AG04450 (cell line): ENCODE data around the gene PRAMEF13. TPM values are rescaled to one million over a fixed set of nuclear protein-coding genes. Genes with fewer than 3 reads are reported as not detected.
"Not testable (repeated sequence)": the region's sequence is repeated elsewhere in the genome, so short reads cannot be mapped to it uniquely, and the experiment has no call there.

Source experiments
- CTCF ChIA-PET: fragments of 300-600, 350-600 bp; formaldehyde crosslinking; extraction: SDS; loops from one replicate; lab custom pipeline; 2022; ENCODE audit warnings: antibody characterized with exemption, inconsistent platforms; lab: Charles Lee
- POLR2A ChIA-PET: fragments of 350-600 bp; formaldehyde crosslinking; extraction: SDS; loops from one replicate; lab custom pipeline; 2021; ENCODE audit warnings: antibody characterized with exemption, inconsistent platforms; lab: Yijun Ruan, JAX
- DNase-seq: peaks from one replicate; pipeline ENCODE4 v3.0.0-alpha.2; 2011; ENCODE audit warnings: low read depth, low spot score
- H3K27ac ChIP-seq: one replicate; pipeline ENCODE4 v1.5.1; 2012; ENCODE audit warnings: low read depth, low read length, control low read depth
- H3K27me3 ChIP-seq: one replicate; pipeline ENCODE4 v1.6.0; 2012; ENCODE audit warnings: low read length; ENCODE audit not compliant: control insufficient read depth, insufficient read depth
- H3K4me3 ChIP-seq: 2 replicates; pipeline ENCODE4 v1.5.1; 2011; ENCODE audit warnings: mild to moderate bottlenecking, low read depth, low read length, control low read depth
- H3K9me3 ChIP-seq: 2 replicates; pipeline ENCODE4 v1.5.1; 2012; ENCODE audit warnings: low read length; ENCODE audit not compliant: control insufficient read depth, insufficient read depth
- CTCF ChIP-seq: IDR thresholded peaks from 2 replicates; pipeline ENCODE4 v1.5.1; 2011; ENCODE audit warnings: low read depth, low read length, control low read depth, inconsistent platforms
- polyA plus RNA-seq: library from polyadenylated mRNA; depleted of rRNA; stranded (reverse); fragments of >200 nt; gene quantifications from 2 replicates; pipeline ENCODE4 v1.2.3, GENCODE V29; 2011

PRAMEF13 gene
- polyA plus RNA-seq, 1 experiment, result not detected

DNA sequence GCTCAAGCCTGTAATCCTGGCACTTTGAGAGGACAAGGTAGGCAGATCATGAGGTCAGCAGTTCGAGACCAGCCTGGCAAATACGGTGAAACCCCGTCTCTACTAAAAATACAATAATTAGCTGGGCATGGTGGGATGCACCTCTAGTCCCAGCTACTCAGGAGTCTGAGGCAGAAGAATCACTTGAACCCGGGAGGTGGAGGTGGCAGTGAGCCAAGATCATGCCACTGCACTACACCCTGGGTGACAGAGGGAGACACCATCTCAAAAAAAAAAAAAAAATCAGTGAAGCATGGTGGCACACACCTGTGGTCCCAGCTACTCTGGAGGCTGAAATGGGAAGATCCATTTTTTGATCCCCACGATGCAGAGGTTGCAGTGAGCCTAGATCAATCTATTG is 28.9 kb upstream of the PRAMEF13 start:
- CTCF ChIA-PET, H3K27ac ChIP-seq, DNase-seq, H3K27me3 ChIP-seq, POLR2A ChIA-PET, H3K4me3 ChIP-seq: not testable (repeated sequence)
- H3K9me3 ChIP-seq, result peaks cover 74% of the 10 kb centered on the region

GRCh38 chr1:13228343-13228781 is 27.2 kb upstream of the PRAMEF13 start:
- CTCF ChIA-PET, result no interaction called here
- no peak for DNase-seq
- no peaks in the 10 kb centered on the region for H3K27me3 ChIP-seq
- H3K27ac ChIP-seq, result no peak overlapping the region
- H3K9me3 ChIP-seq, result peaks cover 63% of the 10 kb centered on the region
- no peak overlapping the region for H3K4me3 ChIP-seq
- POLR2A ChIA-PET, result no interaction called here
- no peak for TF ChIP-seq CTCF

- CTCF ChIA-PET, H3K27ac ChIP-seq, POLR2A ChIA-PET, H3K4me3 ChIP-seq, DNase-seq, H3K27me3 ChIP-seq: not testable (repeated sequence)
- H3K9me3 ChIP-seq, result peaks cover 55% of the 10 kb centered on the region
Measured at GRCh38 chr1:13227271-13228055, 26.3 kb upstream of the PRAMEF13 start.

DNA sequence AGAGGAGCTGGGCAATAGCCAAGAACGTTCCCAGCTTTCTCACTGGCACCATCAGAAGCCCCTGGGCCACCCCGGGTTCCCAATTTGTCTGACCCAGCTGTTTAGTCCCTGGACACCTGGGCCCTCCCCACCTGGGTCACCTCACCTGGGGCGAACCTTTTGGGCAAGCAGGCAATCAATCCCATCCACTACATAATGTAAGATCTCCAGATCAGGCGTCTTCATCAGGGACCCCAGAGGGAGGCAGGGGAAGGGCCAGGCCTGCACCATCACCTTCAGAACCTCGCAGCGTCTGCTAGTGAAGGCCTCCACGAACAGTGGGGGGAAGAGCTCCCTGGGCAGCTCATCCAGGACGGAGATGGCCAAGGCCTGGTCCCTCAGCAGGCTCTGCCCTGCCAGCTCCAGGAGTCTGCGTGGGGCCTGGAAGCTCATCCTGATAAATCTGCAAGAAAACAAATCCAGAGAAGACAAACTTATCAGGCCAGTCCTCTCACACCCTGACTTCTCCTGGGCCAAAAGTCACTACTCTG is 24.5 kb upstream of the PRAMEF13 start, which contains the start of gene PRAMEF18:
PRAMEF18 (minus strand) TSS at position 480 of the 530 bp plus-strand sequence; CDS start at position 432, 48 bp downstream.
- peaks cover 46% of the 10 kb centered on the region for H3K9me3 ChIP-seq
- POLR2A ChIA-PET, DNase-seq, H3K4me3 ChIP-seq, H3K27ac ChIP-seq, CTCF ChIA-PET, H3K27me3 ChIP-seq: not testable (repeated sequence)

- ChIA-PET CTCF (no interaction called here), POLR2A (no interaction called here)
- H3K9me3 ChIP-seq, result peaks cover 36% of the 10 kb centered on the region
- H3K27me3 ChIP-seq, result no peaks in the 10 kb centered on the region
- DNase-seq, result no peak
- TF ChIP-seq CTCF, result no peak
- no peak overlapping the region for H3K27ac ChIP-seq
- H3K4me3 ChIP-seq, result no peak overlapping the region
Measured at GRCh38 chr1:13224480-13225060, 23.4 kb upstream of the PRAMEF13 start.

- H3K4me3 ChIP-seq, DNase-seq, POLR2A ChIA-PET: not testable (repeated sequence)
Measured at GRCh38 chr1:13222788-13223187, 21.6 kb upstream of the PRAMEF13 start.

DNA sequence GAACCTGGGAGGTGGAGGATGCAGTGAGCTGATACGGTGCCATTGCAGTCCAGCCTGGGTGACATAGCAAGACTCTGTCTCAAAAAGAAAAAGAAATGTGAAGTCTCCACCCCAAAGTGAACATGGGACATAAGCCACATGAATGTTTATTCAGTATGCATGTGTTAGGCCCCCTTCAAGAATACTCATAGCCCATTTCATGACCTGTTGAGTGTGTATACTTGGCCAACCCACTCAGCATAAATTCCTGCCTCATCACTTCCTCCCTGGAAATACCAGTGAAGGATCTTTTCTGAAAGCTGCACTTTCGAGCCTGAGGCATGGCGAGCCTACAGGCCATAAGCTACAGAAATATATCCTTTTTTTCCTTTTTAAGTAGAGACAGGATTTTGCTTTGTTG is 18.0 kb upstream of the PRAMEF13 start:
- H3K27ac ChIP-seq, CTCF ChIA-PET, H3K27me3 ChIP-seq, DNase-seq, H3K4me3 ChIP-seq, POLR2A ChIA-PET, H3K9me3 ChIP-seq: not testable (repeated sequence)

More at GRCh38 chr1:13222788-13223187, 21.6 kb upstream of the PRAMEF13 start:
- H3K27me3 ChIP-seq, H3K27ac ChIP-seq, CTCF ChIA-PET: not testable (repeated sequence)
- peaks cover 24% of the 10 kb centered on the region for H3K9me3 ChIP-seq

DNA sequence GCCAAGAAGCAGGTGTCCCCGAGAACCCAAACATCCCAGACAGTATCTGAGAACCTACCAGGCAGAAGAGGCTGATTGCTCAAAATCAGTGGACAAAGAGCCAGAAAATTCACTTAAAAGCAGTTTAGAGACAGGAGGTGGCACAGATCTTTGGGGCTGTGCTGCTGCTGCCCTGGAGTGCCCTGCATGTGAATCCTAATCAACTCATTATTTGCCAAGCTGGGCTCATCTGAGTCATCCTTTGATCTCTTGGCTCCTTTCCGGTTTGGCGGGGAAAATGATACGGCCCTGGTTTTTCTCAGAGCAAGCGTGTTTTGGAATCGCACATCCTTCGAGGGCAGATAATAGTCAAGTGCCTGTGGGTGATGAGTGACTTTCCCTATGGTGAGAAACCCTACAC is 15.4 kb upstream of the PRAMEF13 start:
- H3K9me3 ChIP-seq, DNase-seq, H3K27me3 ChIP-seq, H3K27ac ChIP-seq, CTCF ChIA-PET, H3K4me3 ChIP-seq, POLR2A ChIA-PET: not testable (repeated sequence)

DNA sequence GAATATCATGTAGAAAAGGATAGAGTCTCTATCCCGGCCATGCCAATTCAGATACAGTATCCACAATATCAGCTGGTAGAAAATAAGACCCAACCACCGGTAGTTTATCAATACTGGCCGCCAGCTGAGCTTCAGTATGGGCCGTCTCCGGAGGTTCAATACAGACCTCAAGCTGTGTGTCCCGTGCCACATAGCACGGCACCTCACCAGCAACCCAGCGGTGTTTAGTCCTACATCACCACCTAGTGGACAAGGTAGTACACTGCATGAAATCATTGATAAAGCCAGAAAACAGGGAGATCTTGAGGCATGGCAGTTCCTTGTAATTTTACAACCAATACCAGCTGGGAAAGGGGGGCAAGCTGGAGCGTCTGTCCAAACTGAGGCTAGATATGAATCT is 7.5 kb upstream of the PRAMEF13 start:
- H3K9me3 ChIP-seq, DNase-seq, H3K27ac ChIP-seq, H3K27me3 ChIP-seq, H3K4me3 ChIP-seq, CTCF ChIA-PET, POLR2A ChIA-PET: not testable (repeated sequence)

DNA sequence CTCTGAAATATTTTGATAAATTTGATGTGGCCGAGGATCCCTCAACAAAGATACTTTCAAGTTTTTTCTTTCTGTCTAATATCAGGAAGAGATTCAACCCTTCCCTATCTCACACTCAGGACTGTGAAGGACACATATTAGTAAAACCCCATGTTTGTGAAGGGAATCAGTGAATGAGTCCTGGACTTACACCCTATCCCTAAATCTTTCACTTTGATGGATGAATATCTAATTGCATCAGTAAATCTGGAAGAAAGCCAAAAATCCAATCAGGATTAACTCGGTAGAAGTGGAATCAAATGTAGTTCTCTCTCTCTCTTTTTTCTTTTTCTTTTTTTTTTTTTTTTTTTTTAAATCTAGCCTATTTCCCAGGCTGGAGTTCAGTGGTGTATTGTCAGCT is 29.7 kb downstream of the PRAMEF13 start, which contains the start of gene PRAMEF9:
PRAMEF9 (plus strand) TSS at position 301 of the 400 bp plus-strand sequence. CDS start 3,433 bp downstream, outside the sequence.
- H3K4me3 ChIP-seq, CTCF ChIA-PET, H3K27ac ChIP-seq, H3K9me3 ChIP-seq, POLR2A ChIA-PET, H3K27me3 ChIP-seq, DNase-seq: not testable (repeated sequence)
